ENCODE results near the gene HMOX1.

GRCh38 chr22:35332278-35332677 lies 48.6 kb upstream of the HMOX1 start:
- TF ChIP-seq CTCF (IDR thresholded peaks at IDR 0.05), result no peak
- no peak for TF ChIP-seq POLR2A (IDR thresholded peaks at IDR 0.05)
